DMS 273 (cell line): ENCODE measurements around the gene CCT3.
"Not testable (repeated sequence)": the region's sequence is repeated elsewhere in the genome, so short reads cannot be mapped to it uniquely, and the experiment has no call there.

Source experiments
- DNase-seq: peaks from one replicate; lab custom pipeline; 2025; ENCODE audit not compliant: unreplicated experiment; lab: John Stamatoyannopoulos, UW

CCT3 gene

GRCh38 chr1:156368889-156369684 is 31.0 kb upstream of the CCT3 start, which contains the start of gene RHBG:
RHBG (plus strand) TSS chr1:156369211; CDS start chr1:156369250, 39 bp downstream.
- DNase-seq = peak; percentile 71

DNA sequence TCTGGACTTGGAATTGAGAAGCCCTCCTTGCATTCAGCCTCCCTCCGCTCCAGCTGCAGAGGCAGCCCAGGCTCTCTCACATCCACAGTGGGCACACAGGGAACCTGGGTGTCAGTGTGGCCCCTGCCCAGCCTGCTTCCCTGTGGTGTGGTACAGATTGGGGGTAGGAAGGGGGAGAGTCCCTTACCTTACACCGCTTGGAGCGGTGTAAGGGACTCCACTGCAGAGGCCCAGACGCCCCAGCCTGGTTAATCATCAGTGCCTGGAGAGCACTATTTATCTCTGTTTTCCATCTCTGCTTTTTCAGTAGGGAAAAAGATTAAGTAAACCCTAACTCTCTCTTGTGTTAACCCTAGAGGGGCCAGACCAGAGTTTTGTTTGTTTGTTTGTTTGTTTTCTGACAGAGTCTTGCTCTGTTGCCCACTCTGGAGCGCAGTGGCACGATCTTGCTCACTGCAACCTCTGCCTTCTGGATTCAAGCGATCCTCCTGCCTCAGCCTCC is 30.1 kb upstream of the CCT3 start:
- DNase-seq = no peak

- DNase-seq = no peak
These were observed 29.5 kb upstream of the CCT3 start for GRCh38 chr1:156367383-156368156.

DNA sequence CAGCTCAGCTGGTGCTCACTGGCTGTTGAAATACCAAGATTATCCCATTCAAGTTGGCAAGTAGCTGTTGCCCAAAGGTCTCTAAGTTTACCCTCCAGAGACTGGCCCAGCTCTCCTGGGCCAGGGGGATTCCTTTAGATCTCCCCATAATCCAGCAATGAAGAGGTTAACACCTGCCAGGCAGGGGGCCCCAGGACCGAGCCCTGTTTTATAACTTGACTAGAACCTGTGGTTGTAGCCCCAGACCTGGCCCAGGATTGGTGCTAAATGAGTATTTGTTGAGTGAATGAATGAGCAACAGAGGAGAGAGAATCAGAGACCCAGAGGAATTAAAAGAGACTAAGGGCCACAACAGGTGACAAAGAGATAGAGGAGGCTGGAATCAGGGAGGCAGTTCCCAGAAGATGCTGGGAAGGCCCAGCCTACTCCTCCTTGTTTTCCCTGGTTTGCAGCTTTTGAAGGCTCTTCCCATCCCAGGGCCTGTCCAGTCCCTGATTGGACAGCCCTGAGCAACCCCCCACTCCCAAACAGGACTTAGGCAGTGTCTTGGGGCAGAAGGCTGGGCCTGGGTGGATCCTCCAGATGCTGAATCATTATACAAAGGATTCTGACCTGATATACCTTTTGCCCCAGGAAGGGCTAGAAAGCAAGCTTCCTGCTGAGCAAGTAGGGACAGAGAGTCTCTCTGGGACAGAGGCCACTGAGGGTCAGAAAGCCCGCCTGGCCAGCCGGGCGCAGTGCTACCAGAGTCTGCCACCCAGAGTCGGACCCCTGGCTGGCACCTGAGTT is 28.5 kb upstream of the CCT3 start:
- no peak for DNase-seq

DNA sequence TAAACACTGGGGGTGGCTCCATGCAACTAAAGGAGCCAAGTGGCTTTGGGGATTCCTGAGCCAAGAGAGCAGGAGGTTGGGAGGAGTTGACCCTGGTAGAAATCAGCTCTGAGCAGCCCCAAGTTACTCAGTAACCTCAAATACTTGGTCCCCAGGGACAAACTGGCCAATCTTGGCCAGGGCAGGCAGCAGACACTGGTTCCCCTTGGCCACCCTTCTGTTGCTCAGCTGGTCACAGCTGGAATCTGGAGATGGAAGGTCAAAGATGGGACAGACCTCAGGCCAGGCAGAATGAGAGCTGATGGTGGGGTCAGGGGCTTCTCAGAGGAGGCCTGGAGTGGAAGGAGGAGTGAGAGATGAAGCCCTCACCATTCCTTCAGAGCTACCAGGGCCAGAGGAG is 27.7 kb upstream of the CCT3 start:
- DNase-seq = no peak

- no peak for DNase-seq
These were observed 22.4 kb upstream of the CCT3 start for GRCh38 chr1:156360534-156360933.

GRCh38 chr1:156359973-156360372 is 21.9 kb upstream of the CCT3 start:
- peak; percentile 67 for DNase-seq

GRCh38 chr1:156359249-156359648 is 21.2 kb upstream of the CCT3 start:
- DNase-seq = no peak

DNA sequence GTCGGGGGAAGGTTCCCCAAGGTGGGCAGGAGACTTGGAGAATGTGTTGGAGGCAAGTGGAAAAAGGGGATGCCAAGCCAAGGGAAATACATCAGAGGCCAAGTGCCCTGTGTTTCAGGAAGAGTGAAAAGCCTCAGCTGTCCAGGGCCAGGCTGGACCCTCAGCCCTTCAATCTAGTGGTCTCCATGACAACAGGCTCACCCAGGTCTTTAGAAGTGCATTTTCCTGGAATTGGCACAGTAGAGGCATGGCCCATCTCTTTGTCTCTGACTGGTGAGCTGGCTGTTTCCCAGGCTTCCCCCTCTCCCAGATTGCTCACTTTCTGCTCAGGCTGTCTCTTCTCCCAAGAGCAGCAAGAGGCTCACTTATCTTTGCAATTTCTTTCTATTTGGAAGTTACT is 20.5 kb upstream of the CCT3 start:
- DNase-seq = no peak

DNA sequence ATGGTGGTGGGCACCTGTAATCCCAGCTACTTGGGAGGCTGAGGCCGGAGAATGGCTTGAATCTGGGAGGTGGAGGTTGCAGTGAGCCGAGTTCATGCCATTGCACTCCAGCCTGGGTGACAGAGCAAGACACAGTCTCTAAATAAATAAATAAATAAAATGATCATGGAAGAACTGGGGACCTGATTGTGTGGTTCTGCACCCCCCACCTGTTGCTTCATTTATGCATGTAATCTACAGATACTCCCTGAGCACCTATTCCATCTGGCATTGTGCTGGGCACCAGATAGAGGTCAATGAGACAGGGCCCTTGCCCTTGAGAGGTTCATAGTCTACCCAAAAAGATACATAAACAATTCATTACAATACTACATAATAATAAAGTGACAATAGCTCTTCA is 19.9 kb upstream of the CCT3 start:
- no peak for DNase-seq

DNA sequence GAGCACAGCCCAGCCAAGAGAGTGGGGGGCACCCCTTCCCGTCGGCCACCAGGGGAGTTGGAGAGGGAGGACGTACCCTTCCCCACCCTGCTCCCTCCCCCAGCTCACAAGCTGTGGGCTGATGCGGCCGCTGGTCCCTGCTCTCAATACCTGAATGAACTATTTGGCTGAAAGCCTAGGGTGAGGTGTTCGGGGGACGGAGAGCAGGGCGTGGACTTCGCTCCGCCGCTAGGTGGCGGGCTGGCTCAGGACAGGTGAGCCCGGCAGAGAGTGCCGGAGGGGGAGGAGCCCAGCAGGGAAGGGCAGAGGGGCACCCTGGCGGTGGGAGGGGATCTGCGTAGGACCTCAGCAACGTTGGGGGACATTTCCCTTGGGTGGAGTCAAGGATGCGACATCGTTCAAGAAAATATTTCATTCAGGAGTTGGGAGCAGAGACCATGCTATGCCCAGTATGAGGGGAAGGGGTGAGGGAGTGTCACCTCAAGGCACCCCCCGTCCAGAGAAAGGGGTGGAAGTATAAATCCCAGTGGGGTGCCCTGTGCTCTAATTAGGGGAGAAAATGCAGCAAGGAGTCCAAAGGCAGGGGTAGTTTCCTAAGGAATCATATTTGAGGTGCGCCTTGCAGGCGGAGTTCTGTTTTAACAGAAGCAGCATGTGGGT is 18.9 kb upstream of the CCT3 start:
- peak; percentile 72 for DNase-seq

- DNase-seq = no peak
These were observed 18.3 kb upstream of the CCT3 start for GRCh38 chr1:156356262-156356874.

- not testable (repeated sequence) for DNase-seq
These were observed 14.4 kb upstream of the CCT3 start for GRCh38 chr1:156352481-156352880.

DNA sequence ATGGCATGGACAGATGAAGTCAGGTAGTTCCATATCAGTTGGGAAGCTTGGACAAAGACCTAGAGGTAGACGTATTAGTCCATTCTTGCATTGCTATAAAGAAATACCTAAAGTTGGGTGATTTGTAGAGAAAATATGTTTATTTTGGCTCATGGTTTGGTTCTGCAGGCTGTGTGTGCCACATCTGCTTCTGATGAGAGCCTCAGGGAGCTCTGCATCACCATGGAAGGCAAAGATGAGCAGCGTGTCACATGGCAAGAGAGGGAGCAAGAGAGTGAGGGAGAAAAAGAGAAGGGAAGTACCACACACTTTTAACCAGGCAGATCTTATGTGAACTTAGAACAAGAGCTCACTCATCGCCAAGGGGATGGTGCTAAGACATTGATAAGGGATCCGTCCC is 9.2 kb upstream of the CCT3 start:
- DNase-seq = no peak

DNA sequence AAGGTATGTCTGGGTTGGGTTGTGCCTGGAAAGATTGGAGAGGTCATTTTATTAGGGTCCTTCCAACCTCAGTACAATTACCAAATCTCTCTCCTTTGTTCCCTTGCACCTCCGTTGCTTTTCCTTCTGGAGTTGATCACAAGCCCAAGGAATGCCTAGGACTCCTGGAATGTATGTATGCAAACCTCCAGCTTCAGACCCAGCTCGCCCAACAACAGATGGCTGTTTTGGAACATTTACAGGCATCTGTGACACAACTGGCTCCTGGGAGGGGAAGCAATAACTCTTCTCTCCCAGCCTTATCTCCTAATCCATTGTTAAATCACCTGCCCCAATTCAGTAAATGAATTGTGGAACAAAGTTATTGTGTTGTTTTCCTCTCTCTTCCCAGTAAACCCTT is 8.5 kb upstream of the CCT3 start:
- DNase-seq = peak; percentile 78

GRCh38 chr1:156346035-156346434 is 7.9 kb upstream of the CCT3 start:
- DNase-seq = not testable (repeated sequence)

- DNase-seq = no peak
These were observed 6.3 kb upstream of the CCT3 start for GRCh38 chr1:156344409-156344808.

GRCh38 chr1:156342166-156342955 is 4.3 kb upstream of the CCT3 start:
- DNase-seq = no peak

DNA sequence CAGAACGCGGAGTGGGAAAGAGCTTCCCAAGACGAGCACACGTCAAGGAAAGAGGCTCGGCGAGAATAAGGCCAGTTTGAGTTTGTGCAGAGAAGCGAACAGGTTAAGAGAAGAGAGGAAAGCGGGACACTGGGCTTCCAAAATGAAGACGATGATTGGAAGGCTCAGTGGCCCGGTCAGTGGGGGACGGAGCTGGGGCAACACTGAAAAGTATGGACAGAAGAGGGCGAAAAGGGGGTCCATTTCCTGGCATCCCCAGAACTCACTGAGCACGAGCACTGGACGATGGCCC is 258 bp downstream of the CCT3 start:
- DNase-seq = peak; percentile 73
